ENCODE data around the gene PSMC6. TPM values are rescaled to one million over a fixed set of nuclear protein-coding genes. Genes with fewer than 3 reads are reported as not detected.

PSMC6 gene
- total and polyA plus RNA-seq, 2 of the 8 experiments (the other 6 are each of a cell fraction or from before 2014, with no cell fraction given): 45.1 to 107 TPM

GRCh38 chr14:52694761-52695480 is 12.1 kb upstream of the PSMC6 start:
- FAIRE-seq (no peak), DNase-seq (ENCODE audit: low read depth in 1 of 2, low spot score in 2 of 2) (no peak)
- WGBS, 2 experiments (ENCODE audit: extremely low coverage in 1 of 2, insufficient coverage in 1 of 2, insufficient read length in 1 of 2, insufficient replicate concordance in 2 of 2, low coverage in 1 of 2, low lambda C conversion rate in 2 of 2, missing lambda C conversion rate in 1 of 2): 3% methylated on average over 36 of the region's 46 CpGs; no CpG with 5 or more reads in 1 of the 2 experiments
- Histone ChIP-seq H2AFZ (ENCODE audit: low read length) (peak overlapping the region; percentile 88), H3K56ac (replicated peaks; ENCODE audit: insufficient read length, low read depth, low read length) (peak overlapping the region; percentile 38), H3K79me1 (ENCODE audit: low read depth, low read length) (no peaks in the 10 kb centered on the region), H4K8ac (ENCODE audit: extremely low read depth, insufficient read depth, low read length) (peak overlapping the region; percentile 91), H2BK12ac (ENCODE audit: low read depth, low read length) (0 out of 2 replicates have a peak overlapping the region, but pooled peaks have one; percentile 50), H3K4me1 (replicated peaks in 1 of 4; ENCODE audit: control insufficient read depth in 3 of 4, insufficient read depth in 4 of 4, low read length in 3 of 4) (peaks cover 0 to 3% (median 0%) of the 10 kb centered on the region in 4 experiments; a peak in 2 of 7 replicates), H3K4ac (replicated peaks; ENCODE audit: insufficient read length, low read depth, low read length) (no peak overlapping the region), H3K27ac (ENCODE audit: low read depth, low read length) (peak overlapping the region; percentile 54; the same call in 1 of the 2 replicates), H3K14ac (ENCODE audit: insufficient read length) (no peak overlapping the region), H3K9me3 (ENCODE audit: insufficient read depth in 2 of 2, low read depth in 1 of 2, low read length in 1 of 2) (no peaks in the 10 kb centered on the region), H4K20me1 (replicated peaks in 1 of 2; ENCODE audit: control insufficient read depth in 1 of 2, insufficient read depth in 2 of 2, low read length in 2 of 2) (peaks cover 0 to 6% of the 10 kb centered on the region in 2 experiments), H2BK5ac (ENCODE audit: low read depth, low read length) (0 out of 2 replicates have a peak overlapping the region, but pooled peaks have one; percentile 24), H4K5ac (ENCODE audit: insufficient read length, low read depth, low read length) (peak overlapping the region; percentile 45), H3K9ac (replicated peaks in 1 of 4; ENCODE audit: extremely low read depth in 1 of 4, low read depth in 3 of 4, low read length in 3 of 4) (peak overlapping the region; percentile 75 to 90 (median 88)), H4K91ac (replicated peaks; ENCODE audit: insufficient read length, low read length) (peak overlapping the region; percentile 41), H3K23ac (ENCODE audit: insufficient read length) (no peak overlapping the region), H3K36me3 (ENCODE audit: control insufficient read depth in 2 of 4, insufficient read depth in 4 of 4, low read length in 3 of 4) (no peaks in the 10 kb centered on the region), H3K79me2 (ENCODE audit: control insufficient read depth in 1 of 2, insufficient read depth in 2 of 2, low read length in 2 of 2) (peaks cover 0 to 44% of the 10 kb centered on the region in 2 experiments; a peak in 2 of 4 replicates), H2BK20ac (ENCODE audit: low read length) (no peak overlapping the region), H2AK5ac (ENCODE audit: low read depth, low read length) (no peak overlapping the region), H3K27me3 (replicated peaks in 1 of 4; ENCODE audit: control insufficient read depth in 3 of 4, extremely low read depth in 1 of 4, insufficient read depth in 3 of 4, low read length in 3 of 4) (no peaks in the 10 kb centered on the region), H2BK120ac (replicated peaks; ENCODE audit: low read depth, low read length) (no peak overlapping the region), H3K4me3 (ENCODE audit: extremely low read depth in 1 of 4, insufficient read depth in 2 of 4, low read depth in 3 of 4, low read length in 4 of 4) (peak overlapping the region; percentile 83 to 94 (median 88)), H3K23me2 (ENCODE audit: low read depth, low read length) (peaks cover 6% of the 10 kb centered on the region; the same call in 1 of the 2 replicates), H3K4me2 (ENCODE audit: insufficient read depth in 1 of 2, low read depth in 2 of 2, low read length in 2 of 2) (peak overlapping the region; percentile 87 to 96), H3K18ac (ENCODE audit: extremely low read depth, low read length) (peak overlapping the region; percentile 87), H2BK15ac (ENCODE audit: low read length) (peak overlapping the region; percentile 72; the same call in 1 of the 2 replicates)
- CTCF ChIA-PET (ENCODE audit: partially characterized antibody): no interaction called here
- POLR2A ChIA-PET (ENCODE audit: partially characterized antibody): interaction anchor here (0.6 to 2.9 kb wide), 6 partner anchors 9 to 141 kb away, joined by 3 to 19 read pairs (median 4); partner anchors contain the start of gene PSMC6
- TF ChIP-seq, protein P1, sequence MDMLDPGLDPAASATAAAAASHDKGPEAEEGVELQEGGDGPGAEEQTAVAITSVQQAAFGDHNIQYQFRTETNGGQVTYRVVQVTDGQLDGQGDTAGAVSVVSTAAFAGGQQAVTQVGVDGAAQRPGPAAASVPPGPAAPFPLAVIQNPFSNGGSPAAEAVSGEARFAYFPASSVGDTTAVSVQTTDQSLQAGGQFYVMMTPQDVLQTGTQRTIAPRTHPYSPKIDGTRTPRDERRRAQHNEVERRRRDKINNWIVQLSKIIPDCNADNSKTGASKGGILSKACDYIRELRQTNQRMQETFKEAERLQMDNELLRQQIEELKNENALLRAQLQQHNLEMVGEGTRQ (IDR thresholded peaks at IDR 0.05; ENCODE audit: low read length): no peak
- TF ChIP-seq, protein P2, sequence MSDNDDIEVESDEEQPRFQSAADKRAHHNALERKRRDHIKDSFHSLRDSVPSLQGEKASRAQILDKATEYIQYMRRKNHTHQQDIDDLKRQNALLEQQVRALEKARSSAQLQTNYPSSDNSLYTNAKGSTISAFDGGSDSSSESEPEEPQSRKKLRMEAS (IDR thresholded peaks at IDR 0.05): peak; percentile 31
- TF ChIP-seq SUZ12 (IDR thresholded peaks at IDR 0.05; ENCODE audit: low read length): peak; percentile 26; the same call in 1 of the 2 replicates
- peak; percentile 95 for TF ChIP-seq KDM4A (IDR thresholded peaks at IDR 0.05; ENCODE audit: low read depth, low read length, severe bottlenecking)
- peak in 1 of 2 experiments; percentile 40; a peak in 1 of 3 replicates for TF ChIP-seq POLR2A (IDR thresholded peaks at IDR 0.05; ENCODE audit: control extremely low read depth in 1 of 2, low read depth in 2 of 2, low read length in 2 of 2)
- TF ChIP-seq TEAD4 (IDR thresholded peaks at IDR 0.05; ENCODE audit: low read depth, low read length): no peak
- peak; percentile 42; the same call in 1 of the 2 replicates for TF ChIP-seq TAF1 (IDR thresholded peaks at IDR 0.05; ENCODE audit: low read depth, low read length)
- TF ChIP-seq, protein P3, sequence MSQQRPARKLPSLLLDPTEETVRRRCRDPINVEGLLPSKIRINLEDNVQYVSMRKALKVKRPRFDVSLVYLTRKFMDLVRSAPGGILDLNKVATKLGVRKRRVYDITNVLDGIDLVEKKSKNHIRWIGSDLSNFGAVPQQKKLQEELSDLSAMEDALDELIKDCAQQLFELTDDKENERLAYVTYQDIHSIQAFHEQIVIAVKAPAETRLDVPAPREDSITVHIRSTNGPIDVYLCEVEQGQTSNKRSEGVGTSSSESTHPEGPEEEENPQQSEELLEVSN (IDR thresholded peaks at IDR 0.05): peak; percentile 42; the same call in 1 of the 2 replicates
- TF ChIP-seq YY1 (IDR thresholded peaks at IDR 0.05; ENCODE audit: low read depth, low read length): peak; percentile 63; the same call in 1 of the 2 replicates
- TF ChIP-seq SP1 (IDR thresholded peaks at IDR 0.05; ENCODE audit: low read depth, low read length): no peak

Data from H1 (cell line).